IMR-90 (cell line): ENCODE results near the gene LAMB1. TPM values are rescaled to one million over a fixed set of nuclear protein-coding genes. Genes with fewer than 3 reads are reported as not detected.

Source experiments
- ATAC-seq: fragments of 200-7000 bp; cut with Tn5 transposase; 2 replicates; pipeline ENCODE4 v1.9.1; 2020; ENCODE audit warnings: low read depth, mild to moderate bottlenecking, moderate library complexity
- BruUV-seq: library from RNA; stranded (reverse); fragments of 400-500 nt; replicated peaks from 2 replicates; lab custom pipeline; 2021; lab: Mats Ljungman, UMichigan
- CTCF ChIA-PET: fragments of 300-600 bp; formaldehyde crosslinking; extraction: SDS; loops from one replicate; lab custom pipeline; 2021; ENCODE audit warnings: antibody characterized with exemption; lab: Yijun Ruan, JAX
- POLR2A ChIA-PET: fragments of 300-600 bp; sonication (Branson Sonifier 250); formaldehyde crosslinking; loops from one replicate; lab custom pipeline; 2022; ENCODE audit warnings: antibody characterized with exemption; ENCODE audit not compliant: unreplicated experiment; lab: Charles Lee
- DNase-seq: peaks from one replicate; pipeline ENCODE4 v3.0.0; 2013
- H2AFZ ChIP-seq: replicated peaks from 2 replicates; pipeline ENCODE3; 2013; ENCODE audit warnings: low read length, mild to moderate bottlenecking; ENCODE audit not compliant: poor library complexity
- H2AK5ac ChIP-seq: 2 replicates; pipeline ENCODE4 v1.6.1; 2013; ENCODE audit warnings: low read depth, low read length, inconsistent platforms
- H2AK9ac ChIP-seq: replicated peaks from 2 replicates; pipeline ENCODE3; 2013; ENCODE audit warnings: mild to moderate bottlenecking, low read depth, low read length, moderate library complexity; ENCODE audit not compliant: poor library complexity
- H2BK120ac ChIP-seq: 2 replicates; pipeline ENCODE4 v1.6.1; 2013; ENCODE audit warnings: low read depth, low read length, inconsistent platforms
- H2BK15ac ChIP-seq: 3 replicates; pipeline ENCODE4 v1.6.1; 2013; ENCODE audit warnings: low read depth, low read length, inconsistent platforms
- H2BK20ac ChIP-seq: 2 replicates; pipeline ENCODE4 v1.6.1; 2013; ENCODE audit warnings: low read depth, mild to moderate bottlenecking, inconsistent platforms, low read length, moderate library complexity
- H2BK5ac ChIP-seq: 2 replicates; pipeline ENCODE4 v1.6.1; 2013; ENCODE audit warnings: mild to moderate bottlenecking, low read depth, low read length, inconsistent platforms; ENCODE audit not compliant: poor library complexity, severe bottlenecking
- H3K14ac ChIP-seq: replicated peaks from 2 replicates; pipeline ENCODE4 v1.6.1; 2013; ENCODE audit warnings: low read depth, low read length, inconsistent platforms
- H3K18ac ChIP-seq: 2 replicates; pipeline ENCODE4 v1.6.1; 2013; ENCODE audit warnings: low read depth, low read length, control low read depth
- H3K23ac ChIP-seq: 2 replicates; pipeline ENCODE4 v1.6.1; 2013; ENCODE audit warnings: low read depth, low read length, inconsistent platforms
- H3K27ac ChIP-seq: 2 replicates; pipeline ENCODE4 v1.5.1; 2013; ENCODE audit warnings: mild to moderate bottlenecking, control low read depth, low read length; ENCODE audit not compliant: insufficient read depth
- H3K27me3 ChIP-seq: 2 replicates; pipeline ENCODE4 v1.6.1; 2013; ENCODE audit warnings: low read length; ENCODE audit not compliant: control insufficient read depth, insufficient read depth
- H3K36me3 ChIP-seq: 2 replicates; pipeline ENCODE4 v1.6.1; 2013; ENCODE audit warnings: low read length, mixed read lengths; ENCODE audit not compliant: control insufficient read depth, insufficient read depth
- H3K4ac ChIP-seq: 2 replicates; pipeline ENCODE4 v1.6.1; 2013; ENCODE audit warnings: low read depth, low read length, inconsistent platforms
- H3K4me1 ChIP-seq: 2 replicates; pipeline ENCODE4 v1.6.1; 2013; ENCODE audit warnings: low read length, mixed read lengths; ENCODE audit not compliant: control insufficient read depth, insufficient read depth
- H3K4me2 ChIP-seq: 2 replicates; pipeline ENCODE4 v1.6.1; 2013; ENCODE audit warnings: low read depth, mild to moderate bottlenecking, control low read depth, low read length, moderate library complexity
- H3K4me3 ChIP-seq: 2 replicates; pipeline ENCODE4 v1.5.1; 2013; ENCODE audit warnings: low read depth, mild to moderate bottlenecking, control low read depth, low read length, moderate library complexity; ENCODE audit not compliant: insufficient read depth
- H3K56ac ChIP-seq: 2 replicates; pipeline ENCODE4 v1.6.1; 2013; ENCODE audit warnings: low read length, inconsistent platforms; ENCODE audit not compliant: insufficient read depth; ENCODE audit errors: extremely low read depth
- H3K79me1 ChIP-seq, 2 experiments: 2 replicates each; pipeline ENCODE4 v1.6.1; 2013; ENCODE audit warnings: low read length in 2 of 2, inconsistent platforms in 1 of 2, low read depth in 1 of 2
- H3K9ac ChIP-seq: 2 replicates; pipeline ENCODE4 v1.6.1; 2013; ENCODE audit warnings: low read depth, low read length, control low read depth
- H3K9me1 ChIP-seq: 2 replicates; pipeline ENCODE4 v1.6.1; 2013; ENCODE audit warnings: low read length, inconsistent platforms; ENCODE audit not compliant: insufficient read depth
- H3K9me3 ChIP-seq: 2 replicates; pipeline ENCODE4 v1.6.1; 2013; ENCODE audit warnings: low read length; ENCODE audit not compliant: control insufficient read depth, insufficient read depth
- H4K20me1 ChIP-seq: 2 replicates; pipeline ENCODE4 v1.6.1; 2013; ENCODE audit warnings: low read length, inconsistent platforms; ENCODE audit not compliant: insufficient read depth
- H4K5ac ChIP-seq: 2 replicates; pipeline ENCODE4 v1.6.1; 2013; ENCODE audit warnings: mild to moderate bottlenecking, low read depth, low read length, control low read depth
- H4K8ac ChIP-seq, 2 experiments: 2 replicates each; pipeline ENCODE4 v1.6.1; 2013; ENCODE audit warnings: low read depth in 2 of 2, low read length in 2 of 2, control low read depth in 1 of 2, inconsistent platforms in 1 of 2
- H4K91ac ChIP-seq: 2 replicates; pipeline ENCODE4 v1.6.1; 2013; ENCODE audit warnings: low read depth, low read length, inconsistent platforms; ENCODE audit not compliant: insufficient read depth
- CEBPB ChIP-seq: IDR thresholded peaks from 2 replicates; pipeline ENCODE4 v1.6.1; 2012; ENCODE audit warnings: low read depth, low read length, improper control_type of control experiment
- MAZ ChIP-seq: IDR thresholded peaks from 2 replicates; pipeline ENCODE4 v1.6.1; 2012; ENCODE audit warnings: low read depth, mild to moderate bottlenecking, low read length, improper control_type of control experiment, moderate library complexity, borderline replicate concordance
- POLR2A ChIP-seq: IDR thresholded peaks from 2 replicates; pipeline ENCODE4 v1.6.1; 2012; ENCODE audit warnings: mild to moderate bottlenecking, low read depth, low read length
- WGBS, 2 experiments: methylation state at CpG; one replicate each; pipeline versions ENCODE4 v1.1.5 to v1.1.7; 2013; ENCODE audit warnings: missing lambda C conversion rate in 2 of 2; ENCODE audit not compliant: insufficient read length in 1 of 2; ENCODE audit errors: extremely low coverage in 2 of 2; 5-methylcytosine and 5-hydroxymethylcytosine counted together
- dilution Hi-C: fragments of 300-500 bp; cut with HindIII; formaldehyde crosslinking; loops from one replicate; pipeline ENCODE4 v1.14.3; 2018; ENCODE audit warnings: low sequenced_read_pairs; ENCODE audit not compliant: unreplicated experiment
- in situ Hi-C: fragments of 300-500 bp; cut with MboI; formaldehyde crosslinking; loops from 3 replicates; pipeline ENCODE4 v1.14.3; 2019; ENCODE audit warnings: low sequenced_read_pairs, inconsistent platforms, mixed read lengths
- intact Hi-C: fragments of 100-400 bp; cut with micrococcal nuclease; formaldehyde crosslinking; loops from 2 replicates; pipeline ENCODE4 v1.10.0; 2022
- polyA plus RNA-seq, 3 experiments: library from polyadenylated mRNA; depleted of rRNA; stranded (reverse); fragments of >200 nt; gene quantifications; 2 replicates each; pipeline ENCODE4 v1.2.3, GENCODE V29; 2012; ENCODE audit warnings: low replicate concordance in 1 of 3
- total RNA-seq: library from RNA; depleted of rRNA; stranded (reverse); fragments of >200 nt; gene quantifications from 2 replicates; pipeline ENCODE4 v1.2.3, GENCODE V29; 2012
- TF ChIP-seq, protein P1 (sequence below): conservative IDR thresholded peaks from 2 replicates; pipeline ENCODE4 v1.5.1; 2012; ENCODE audit warnings: mild to moderate bottlenecking, low read depth, low read length, improper control_type of control experiment

LAMB1 gene
- total and polyA plus RNA-seq, 2 of the 4 experiments (the other 2 are of a cell fraction): 114 to 117 TPM

- TF ChIP-seq MAZ: no peak
These were observed 13.2 kb downstream of the LAMB1 start (continued) for GRCh38 chr7:107989618-107990373.

DNA sequence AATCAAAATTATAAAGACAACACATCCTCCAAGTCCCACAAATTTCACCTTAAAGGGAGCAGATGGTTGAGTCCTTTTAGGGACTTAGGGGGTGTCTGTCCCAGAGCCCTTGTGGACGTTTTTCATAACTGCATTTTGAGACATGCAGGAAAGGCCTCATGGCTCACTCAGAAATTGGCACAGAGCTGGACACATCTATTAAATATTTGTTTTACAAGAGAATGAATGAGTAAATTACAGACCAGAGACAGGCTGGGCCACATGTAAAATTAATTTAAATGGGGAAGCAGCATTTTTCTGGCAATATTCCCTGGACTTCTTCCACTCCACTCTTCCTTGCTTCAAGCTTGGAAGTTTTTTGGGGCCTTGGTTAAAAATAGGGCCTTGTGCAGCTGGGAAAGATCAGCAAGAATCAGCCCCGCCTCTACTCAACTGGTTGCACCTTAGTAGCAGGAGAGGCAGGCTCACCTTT is 20.0 kb downstream of the LAMB1 start:
- Histone ChIP-seq H2BK20ac (no peak overlapping the region), H3K4me1 (peaks cover 3% of the 10 kb centered on the region), H2AK9ac (no peak overlapping the region), H4K91ac (no peak overlapping the region), H3K9ac (no peak overlapping the region), H2BK15ac (no peak overlapping the region), H3K18ac (no peak overlapping the region), H3K4ac (no peak overlapping the region), H3K9me1 (peaks cover 5% of the 10 kb centered on the region; the same call in 1 of the 2 replicates), H2BK120ac (no peak overlapping the region), H3K27ac (no peak overlapping the region), H3K27me3 (no peaks in the 10 kb centered on the region), H3K14ac (no peak overlapping the region), H4K20me1 (peaks cover 24% of the 10 kb centered on the region; the same call in 1 of the 2 replicates), H3K56ac (no peak overlapping the region), H3K4me2 (0 out of 2 replicates have a peak overlapping the region, but pooled peaks have one; percentile 37), H2BK5ac (no peak overlapping the region), H3K23ac (no peak overlapping the region), H4K5ac (no peak overlapping the region), H3K36me3 (peaks cover 70% of the 10 kb centered on the region), H3K9me3 (no peaks in the 10 kb centered on the region), H4K8ac (peak overlapping the region in 1 of 2 experiments; percentile 22; a peak in 1 of 4 replicates), H3K79me1 (peaks cover 9 to 35% of the 10 kb centered on the region in 2 experiments; a peak in 3 of 4 replicates), H2AFZ (no peak overlapping the region), H2AK5ac (no peak overlapping the region), H3K4me3 (no peak overlapping the region)
- peak; percentile 57 for DNase-seq
- ATAC-seq: peak; percentile 78
- intact Hi-C loops (loop anchor here (5.0 kb wide), 1 partner anchor 164 kb away; no protein-coding TSS in a partner anchor), dilution Hi-C loops (no loop called here), in situ Hi-C loops (no loop called here)
- WGBS, 2 experiments: no CpG with 5 or more reads among the region's 2 CpGs
- POLR2A ChIA-PET: no interaction called here
- no peak for TF ChIP-seq CEBPB
- no peak for TF ChIP-seq POLR2A
- TF ChIP-seq MAZ: no peak
- TF ChIP-seq, protein P1, sequence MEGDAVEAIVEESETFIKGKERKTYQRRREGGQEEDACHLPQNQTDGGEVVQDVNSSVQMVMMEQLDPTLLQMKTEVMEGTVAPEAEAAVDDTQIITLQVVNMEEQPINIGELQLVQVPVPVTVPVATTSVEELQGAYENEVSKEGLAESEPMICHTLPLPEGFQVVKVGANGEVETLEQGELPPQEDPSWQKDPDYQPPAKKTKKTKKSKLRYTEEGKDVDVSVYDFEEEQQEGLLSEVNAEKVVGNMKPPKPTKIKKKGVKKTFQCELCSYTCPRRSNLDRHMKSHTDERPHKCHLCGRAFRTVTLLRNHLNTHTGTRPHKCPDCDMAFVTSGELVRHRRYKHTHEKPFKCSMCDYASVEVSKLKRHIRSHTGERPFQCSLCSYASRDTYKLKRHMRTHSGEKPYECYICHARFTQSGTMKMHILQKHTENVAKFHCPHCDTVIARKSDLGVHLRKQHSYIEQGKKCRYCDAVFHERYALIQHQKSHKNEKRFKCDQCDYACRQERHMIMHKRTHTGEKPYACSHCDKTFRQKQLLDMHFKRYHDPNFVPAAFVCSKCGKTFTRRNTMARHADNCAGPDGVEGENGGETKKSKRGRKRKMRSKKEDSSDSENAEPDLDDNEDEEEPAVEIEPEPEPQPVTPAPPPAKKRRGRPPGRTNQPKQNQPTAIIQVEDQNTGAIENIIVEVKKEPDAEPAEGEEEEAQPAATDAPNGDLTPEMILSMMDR: no peak
- no TSS peak for BruUV-seq
- CTCF ChIA-PET: interaction anchor here (0.9 to 2.1 kb wide), 4 partner anchors 31 to 164 kb away, joined by 3 to 7 read pairs (median 4); no protein-coding TSS in a partner anchor
